ENCODE measurements around the gene SLC38A8.

The SLC38A8 gene

GRCh38 chr16:84042308-84042878, at the start of gene SLC38A8:
Gene SLC38A8 (minus strand): TSS chr16:84042795. CDS start chr16:84042157, 638 bp downstream.
- DNase-seq = no peak

GRCh38 chr16:84091460-84091859, 48.9 kb upstream of the SLC38A8 start:
- no peak for DNase-seq

- no peak for DNase-seq
Measured at GRCh38 chr16:84090211-84090610, 47.6 kb upstream of the SLC38A8 start.

- peak; percentile 71 for DNase-seq
Measured at GRCh38 chr16:84088695-84089395, 46.2 kb upstream of the SLC38A8 start.

- no peak for DNase-seq
Measured at GRCh38 chr16:84087466-84088151, 45.0 kb upstream of the SLC38A8 start.

- no peak for DNase-seq
Measured at GRCh38 chr16:84087001-84087400, 44.4 kb upstream of the SLC38A8 start.

- DNase-seq = no peak
Measured at GRCh38 chr16:84086341-84086740, 43.7 kb upstream of the SLC38A8 start.

- DNase-seq = no peak
Measured at GRCh38 chr16:84085773-84086172, 43.2 kb upstream of the SLC38A8 start.

GRCh38 chr16:84085271-84085667, 42.7 kb upstream of the SLC38A8 start:
- no peak for DNase-seq

GRCh38 chr16:84084570-84085270, 42.1 kb upstream of the SLC38A8 start:
- DNase-seq = peak; percentile 73

- DNase-seq = no peak
Measured at GRCh38 chr16:84082835-84083569, 40.4 kb upstream of the SLC38A8 start.

GRCh38 chr16:84082110-84082509, 39.5 kb upstream of the SLC38A8 start:
- DNase-seq = no peak

- DNase-seq = no peak
Measured at GRCh38 chr16:84081446-84081989, 38.9 kb upstream of the SLC38A8 start.

GRCh38 chr16:84080813-84081212, 38.2 kb upstream of the SLC38A8 start:
- no peak for DNase-seq

GRCh38 chr16:84080378-84080777, 37.8 kb upstream of the SLC38A8 start:
- DNase-seq = no peak

- DNase-seq = no peak
Measured at GRCh38 chr16:84079664-84080063, 37.1 kb upstream of the SLC38A8 start.

GRCh38 chr16:84075376-84075775, 32.8 kb upstream of the SLC38A8 start:
- no peak for DNase-seq

GRCh38 chr16:84074721-84075120, 32.1 kb upstream of the SLC38A8 start:
- DNase-seq = no peak

GRCh38 chr16:84072014-84072413, 29.4 kb upstream of the SLC38A8 start:
- DNase-seq = no peak

GRCh38 chr16:84071121-84071520, 28.5 kb upstream of the SLC38A8 start:
- DNase-seq = no peak

GRCh38 chr16:84069540-84069939, 26.9 kb upstream of the SLC38A8 start:
- DNase-seq = no peak

GRCh38 chr16:84068783-84069462, 26.3 kb upstream of the SLC38A8 start:
- no peak for DNase-seq

All from stimulated activated CD4-positive, alpha-beta T cell treated with anti-CD3 and anti-CD28 coated beads, Interleukin-1b, Interleukin-23, amount 100 ng/mL, for 48 hours (primary cell).